ENCODE data around the gene EEFSEC. TPM values are rescaled to one million over a fixed set of nuclear protein-coding genes. Genes with fewer than 3 reads are reported as not detected.

EEFSEC gene
- total RNA-seq, 2 donors from 2014 or later = 15.7 to 18.0 TPM

- peaks cover 0 to 25% of the 10 kb centered on the region in 2 donors for H3K4me1 ChIP-seq
- no peak for DNase-seq (ENCODE audit: low spot score)
These were observed 120.7 kb downstream of the EEFSEC start for GRCh38 chr3:128273841-128274573.

GRCh38 chr3:128274837-128275236, 121.6 kb downstream of the EEFSEC start:
- H3K27ac ChIP-seq = no peak overlapping the region
- no peaks in the 10 kb centered on the region for H3K27me3 ChIP-seq
- H3K4me1 ChIP-seq = peaks cover 0 to 32% of the 10 kb centered on the region in 2 donors
- DNase-seq (ENCODE audit: low spot score) = no peak
- no peak overlapping the region for H3K4me3 ChIP-seq
- no peaks in the 10 kb centered on the region for H3K9me3 ChIP-seq
- no peaks in the 10 kb centered on the region for H3K36me3 ChIP-seq
- no peak for TF ChIP-seq CTCF (IDR thresholded peaks at IDR 0.05)

More at GRCh38 chr3:128273841-128274573, 120.7 kb downstream of the EEFSEC start:
- H3K27ac ChIP-seq = peak overlapping the region in 1 of 2 donors; percentile 63
- peaks cover 3% of the 10 kb centered on the region for H3K36me3 ChIP-seq
- H3K27me3 ChIP-seq = no peaks in the 10 kb centered on the region
- no peak overlapping the region for H3K4me3 ChIP-seq
- no peaks in the 10 kb centered on the region for H3K9me3 ChIP-seq
- TF ChIP-seq CTCF (IDR thresholded peaks at IDR 0.05) = no peak

GRCh38 chr3:128275316-128276145, 122.2 kb downstream of the EEFSEC start:
- no peak for DNase-seq (ENCODE audit: low spot score)
- Histone ChIP-seq H3K9me3 (no peaks in the 10 kb centered on the region), H3K27me3 (no peaks in the 10 kb centered on the region), H3K36me3 (no peaks in the 10 kb centered on the region), H3K4me3 (no peak overlapping the region), H3K27ac (peak overlapping the region in 1 of 2 donors; percentile 21), H3K4me1 (peaks cover 0 to 32% of the 10 kb centered on the region in 2 donors)
- TF ChIP-seq CTCF (IDR thresholded peaks at IDR 0.05) = no peak

GRCh38 chr3:128276146-128276435, 122.8 kb downstream of the EEFSEC start:
- no peak for DNase-seq (ENCODE audit: low spot score)
- TF ChIP-seq CTCF (IDR thresholded peaks at IDR 0.05) = no peak
- H3K27ac ChIP-seq = no peak overlapping the region
- no peaks in the 10 kb centered on the region for H3K27me3 ChIP-seq
- no peak overlapping the region for H3K4me3 ChIP-seq
- H3K36me3 ChIP-seq = no peaks in the 10 kb centered on the region
- no peaks in the 10 kb centered on the region for H3K9me3 ChIP-seq
- H3K4me1 ChIP-seq = peaks cover 0 to 32% of the 10 kb centered on the region in 2 donors

GRCh38 chr3:128276577-128277183, 123.4 kb downstream of the EEFSEC start:
- Histone ChIP-seq H3K4me3 (no peak overlapping the region), H3K9me3 (no peaks in the 10 kb centered on the region), H3K27me3 (no peaks in the 10 kb centered on the region), H3K36me3 (no peaks in the 10 kb centered on the region), H3K27ac (no peak overlapping the region), H3K4me1 (peaks cover 0 to 38% of the 10 kb centered on the region in 2 donors)
- DNase-seq (ENCODE audit: low spot score) = no peak
- TF ChIP-seq CTCF (IDR thresholded peaks at IDR 0.05) = no peak
